H54 (cell line): ENCODE data around the gene HLA-DOB.
A peak's percentile ranks its signal among the peaks of the same experiment; 100 is the strongest.

Source experiments
- DNase-seq: peaks from one replicate; pipeline ENCODE4 v3.0.0; 2011; ENCODE audit warnings: low spot score, mixed read lengths; ENCODE audit not compliant: insufficient read length
- FAIRE-seq: peaks from 3 replicates; lab custom pipeline; 2011; peaks lifted over from hg19 to GRCh38; lab: Jason Lieb, UNC
- POLR2A ChIP-seq: IDR thresholded peaks from 2 replicates; pipeline ENCODE4 v1.6.1; 2011; ENCODE audit warnings: low read depth, mild to moderate bottlenecking, low read length

Gene HLA-DOB

GRCh38 chr6:32851025-32851424 lies 34.2 kb upstream of the HLA-DOB start:
- DNase-seq (no peak), FAIRE-seq (no peak)
- no peak for TF ChIP-seq POLR2A

DNA sequence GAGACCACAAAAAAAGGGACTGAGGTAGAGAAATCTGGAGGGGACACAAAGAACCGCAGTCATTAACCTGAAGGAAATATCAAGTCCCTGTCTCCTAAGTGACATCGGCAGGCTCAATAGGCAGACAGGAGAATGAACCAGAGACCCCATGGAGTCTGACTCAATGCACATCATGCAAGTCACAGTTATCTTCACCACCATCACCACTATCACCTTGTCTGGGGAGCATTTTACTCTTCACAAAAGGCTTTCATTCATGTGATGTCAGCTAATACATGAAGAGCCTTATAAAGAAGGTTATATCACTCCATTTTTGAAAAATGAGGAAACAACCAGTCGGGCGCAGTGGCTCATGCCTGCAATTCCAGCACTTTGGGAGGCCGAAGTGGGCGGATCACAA lies 32.3 kb upstream of the HLA-DOB start:
- DNase-seq (no peak), FAIRE-seq (no peak)
- TF ChIP-seq POLR2A: no peak

DNA sequence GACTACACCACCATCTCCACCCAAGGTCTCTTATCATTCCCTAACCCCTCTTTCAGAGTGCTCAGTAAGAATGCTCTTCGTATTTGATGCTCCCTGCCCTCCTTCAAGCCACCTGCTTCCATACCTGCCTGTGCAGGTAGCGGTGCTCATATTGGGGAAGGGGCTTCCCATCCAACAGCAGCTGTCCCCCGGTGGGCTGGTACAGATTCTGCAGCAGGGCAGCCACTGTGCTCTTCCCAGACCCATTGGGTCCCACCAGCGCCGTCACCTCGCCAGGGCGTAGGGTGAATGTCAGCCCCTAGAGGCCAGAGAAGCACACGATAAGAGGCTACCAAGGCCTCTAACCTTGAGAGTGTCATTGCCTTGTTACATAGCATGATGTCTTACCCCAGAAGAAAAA lies 31.0 kb upstream of the HLA-DOB start:
- TF ChIP-seq POLR2A: no peak
- DNase-seq (no peak), FAIRE-seq (no peak)

- no peak for DNase-seq
- no peak for TF ChIP-seq POLR2A
- FAIRE-seq: no peak
These were observed 30.2 kb upstream of the HLA-DOB start for GRCh38 chr6:32847004-32847403.

DNA sequence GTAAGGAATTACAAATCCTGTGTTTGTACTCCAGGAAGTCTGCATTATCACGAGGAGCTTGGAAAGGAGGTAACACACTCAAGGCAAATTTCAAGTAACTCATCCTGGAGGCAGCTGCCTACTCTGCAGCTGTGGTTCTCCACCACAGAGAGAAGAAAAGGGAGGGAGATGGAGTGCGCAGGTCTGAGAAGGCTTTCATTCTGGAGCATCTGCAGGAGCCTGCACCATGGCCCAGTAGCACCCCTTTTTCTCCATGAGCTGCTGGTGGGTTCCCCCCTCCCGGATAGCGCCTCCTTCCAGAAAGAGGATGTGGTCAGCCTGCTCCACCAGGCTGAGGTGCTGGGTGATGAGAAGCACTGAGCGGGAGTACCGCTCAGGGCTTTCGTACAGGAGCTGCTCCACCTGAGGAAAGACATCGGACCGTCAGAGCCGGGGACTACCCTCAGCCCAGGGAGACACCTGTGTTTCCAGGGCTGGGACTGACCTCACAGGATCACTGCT lies 28.6 kb upstream of the HLA-DOB start:
- no peak for DNase-seq
- FAIRE-seq: no peak
- no peak for TF ChIP-seq POLR2A

DNA sequence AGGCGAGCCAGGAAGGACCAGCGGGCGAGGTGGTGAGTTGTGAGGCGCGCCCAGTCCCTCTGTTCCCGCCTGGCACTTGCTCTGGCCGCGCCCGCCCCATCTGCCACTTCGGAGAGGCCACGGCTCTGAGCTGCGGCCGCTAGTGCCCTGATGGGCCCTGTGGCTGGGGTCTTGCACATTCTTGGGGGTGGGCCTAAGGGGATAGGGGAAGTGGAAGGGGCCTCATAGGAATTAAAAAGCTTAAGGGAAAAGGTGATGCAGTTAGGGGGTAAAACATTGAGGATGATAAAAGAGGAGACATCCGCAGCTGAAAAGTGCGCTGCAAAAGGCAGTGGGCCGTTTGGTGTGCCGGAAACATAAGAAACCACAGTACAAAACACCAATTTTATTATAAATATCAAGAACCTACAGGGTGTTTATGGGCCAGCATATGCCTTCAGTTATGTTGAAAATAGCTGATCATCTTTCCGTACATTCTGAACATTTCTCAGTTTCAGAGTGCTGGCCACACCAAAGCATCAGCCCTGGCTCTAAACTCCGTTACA lies 28.1 kb upstream of the HLA-DOB start:
- no peak for DNase-seq
- TF ChIP-seq POLR2A: no peak
- FAIRE-seq: no peak

GRCh38 chr6:32843979-32844838 lies 27.4 kb upstream of the HLA-DOB start, which contains the start of gene PSMB8:
TSS of gene PSMB8 (minus strand) at chr6:32844047. CDS start at chr6:32843996, 51 bp downstream.
- DNase-seq (peak; percentile 85), FAIRE-seq (peak; percentile 89)
- TF ChIP-seq POLR2A: peak; percentile 28; the same call in 1 of the 2 replicates

- no peak for DNase-seq
- FAIRE-seq: no peak
These were observed 26.7 kb upstream of the HLA-DOB start for GRCh38 chr6:32843331-32843978.

GRCh38 chr6:32842690-32843089 lies 25.9 kb upstream of the HLA-DOB start:
- FAIRE-seq (no peak), DNase-seq (no peak)
- no peak for TF ChIP-seq POLR2A

More at GRCh38 chr6:32843331-32843978, 26.7 kb upstream of the HLA-DOB start:
- no peak for TF ChIP-seq POLR2A

- no peak for TF ChIP-seq POLR2A
- DNase-seq (no peak), FAIRE-seq (no peak)
These were observed 25.3 kb upstream of the HLA-DOB start for GRCh38 chr6:32842021-32842650.

GRCh38 chr6:32840604-32841246 lies 23.9 kb upstream of the HLA-DOB start:
- DNase-seq (no peak), FAIRE-seq (no peak)
- no peak for TF ChIP-seq POLR2A

DNA sequence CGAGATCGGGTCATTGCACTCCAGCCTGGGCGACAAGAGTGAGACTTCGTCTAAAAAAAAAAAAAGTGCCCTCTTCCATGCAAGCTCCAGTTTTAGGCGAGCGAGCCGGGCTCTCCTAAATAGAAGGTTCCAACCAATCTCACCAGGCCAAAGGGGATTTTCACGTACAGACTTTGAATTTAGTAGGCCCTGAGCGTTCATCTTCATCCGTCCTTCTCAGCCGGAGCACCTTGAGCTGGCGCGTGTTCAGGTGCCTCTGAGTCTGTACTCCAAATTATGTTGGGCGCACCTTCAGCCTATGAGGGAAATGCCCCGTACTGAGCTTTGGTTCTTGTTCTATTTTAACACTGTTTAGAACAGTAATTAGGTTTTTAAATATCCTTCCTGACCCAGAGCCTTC lies 22.6 kb upstream of the HLA-DOB start:
- TF ChIP-seq POLR2A: no peak
- DNase-seq (no peak), FAIRE-seq (no peak)

GRCh38 chr6:32838114-32838958 lies 21.5 kb upstream of the HLA-DOB start, which contains the start of gene TAP2:
TSS of gene TAP2 (minus strand) at chr6:32838739. CDS start at chr6:32838233, 506 bp downstream.
- TF ChIP-seq POLR2A: peak; percentile 55; the same call in 1 of the 2 replicates
- FAIRE-seq (peak; percentile 64), DNase-seq (peak; percentile 83)
